ENCODE results near the gene MYL4. TPM values are rescaled to one million over a fixed set of nuclear protein-coding genes. Genes with fewer than 3 reads are reported as not detected.

MYL4 gene
- total and polyA plus RNA-seq, 5 donors from 2014 or later, result not detected

- Histone ChIP-seq H3K4me1 (ENCODE audit: control insufficient read depth, insufficient read depth, low read length, poor library complexity, severe bottlenecking) (peaks cover 46% of the 10 kb centered on the region), H3K9me3 (ENCODE audit: control insufficient read depth in 2 of 2, low read length in 2 of 2) (no peaks in the 10 kb centered on the region), H3K27me3 (ENCODE audit: control insufficient read depth, insufficient read depth, low read length) (no peaks in the 10 kb centered on the region), H3K4me3 (ENCODE audit: low read depth, low read length) (no peak overlapping the region), H3K27ac (ENCODE audit: insufficient read depth, low read length, poor library complexity, severe bottlenecking) (no peak overlapping the region), H3K36me3 (ENCODE audit: control insufficient read depth, insufficient read depth, low read length) (peaks cover 15% of the 10 kb centered on the region)
- Mint-ChIP-seq H3K4me3 (peak overlapping the region in 1 of 4 donors; percentile 12), H3K9me3 (no peaks in the 10 kb centered on the region), H3K27me3 (no peaks in the 10 kb centered on the region), H3K27ac (peak overlapping the region in 1 of 3 donors; percentile 65), H3K4me1 (peaks cover 51 to 75% (median 59%) of the 10 kb centered on the region in 4 donors), H3K36me3 (peaks cover 11% of the 10 kb centered on the region)
- no peak for ATAC-seq (ENCODE audit: low read depth in 2 of 2)
- no peak for DNase-seq
These were observed 24.5 kb upstream of the MYL4 start for GRCh38 chr17:47184681-47185080.

GRCh38 chr17:47188271-47188875, 20.8 kb upstream of the MYL4 start:
- peak overlapping the region; percentile 85 for H3K27ac ChIP-seq (ENCODE audit: insufficient read depth, low read length, poor library complexity, severe bottlenecking)
- H3K27ac Mint-ChIP-seq, result peak overlapping the region; percentile 92 to 96 (median 95)
- DNase-seq, result peak in 2 of 3 donors; percentile 22 to 38
- H3K4me3 ChIP-seq (ENCODE audit: low read depth, low read length), result peak overlapping the region; percentile 91
- no peak for ATAC-seq (ENCODE audit: low read depth in 2 of 2)
- peaks cover 0 to 2% (median 0%) of the 10 kb centered on the region in 7 donors for H3K9me3 Mint-ChIP-seq
- no peaks in the 10 kb centered on the region for H3K9me3 ChIP-seq (ENCODE audit: control insufficient read depth in 2 of 2, low read length in 2 of 2)
- peaks cover 49% of the 10 kb centered on the region for H3K4me1 ChIP-seq (ENCODE audit: control insufficient read depth, insufficient read depth, low read length, poor library complexity, severe bottlenecking)
- peaks cover 2% of the 10 kb centered on the region for H3K36me3 ChIP-seq (ENCODE audit: control insufficient read depth, insufficient read depth, low read length)
- no peaks in the 10 kb centered on the region for H3K27me3 Mint-ChIP-seq
- H3K27me3 ChIP-seq (ENCODE audit: control insufficient read depth, insufficient read depth, low read length), result no peaks in the 10 kb centered on the region
- peak overlapping the region; percentile 91 to 96 (median 96) for H3K4me3 Mint-ChIP-seq
- no peaks in the 10 kb centered on the region for H3K36me3 Mint-ChIP-seq
- H3K4me1 Mint-ChIP-seq, result peaks cover 34 to 67% (median 43%) of the 10 kb centered on the region in 4 donors

- peak within 1 kb of the TSS; percentile 91 for H3K4me3 ChIP-seq (ENCODE audit: low read depth, low read length)
- no peaks in the 10 kb centered on the region for H3K9me3 ChIP-seq (ENCODE audit: control insufficient read depth in 2 of 2, low read length in 2 of 2)
- peak within 1 kb of the TSS; percentile 92 to 96 (median 95) for H3K27ac Mint-ChIP-seq
- peaks cover 0 to 2% (median 0%) of the 10 kb centered on the region in 7 donors for H3K9me3 Mint-ChIP-seq
- no peaks in the 10 kb centered on the region for H3K36me3 Mint-ChIP-seq
- H3K27me3 Mint-ChIP-seq, result no peaks in the 10 kb centered on the region
- peak; percentile 96 for ATAC-seq (ENCODE audit: low read depth in 2 of 2)
- DNase-seq, result peak; percentile 99 to 100 (median 100)
- H3K27ac ChIP-seq (ENCODE audit: insufficient read depth, low read length, poor library complexity, severe bottlenecking), result peak within 1 kb of the TSS; percentile 85
- peaks cover 28 to 64% (median 39%) of the 10 kb centered on the region in 4 donors for H3K4me1 Mint-ChIP-seq
- H3K36me3 ChIP-seq (ENCODE audit: control insufficient read depth, insufficient read depth, low read length), result peaks cover 2% of the 10 kb centered on the region
- peak within 1 kb of the TSS; percentile 91 to 96 (median 96) for H3K4me3 Mint-ChIP-seq
- no peaks in the 10 kb centered on the region for H3K27me3 ChIP-seq (ENCODE audit: control insufficient read depth, insufficient read depth, low read length)
- H3K4me1 ChIP-seq (ENCODE audit: control insufficient read depth, insufficient read depth, low read length, poor library complexity, severe bottlenecking), result peaks cover 46% of the 10 kb centered on the region
These were observed 20.0 kb upstream of the MYL4 start, which contains the start of gene CDC27 for GRCh38 chr17:47188876-47189731. Gene CDC27 (minus strand): TSS chr17:47189295. CDS start chr17:47189172, 123 bp downstream.

- ATAC-seq (ENCODE audit: low read depth in 2 of 2) (no peak), DNase-seq (no peak)
- Mint-ChIP-seq H3K27ac (peak overlapping the region; percentile 92 to 96 (median 95)), H3K27me3 (peaks cover 6% of the 10 kb centered on the region), H3K4me3 (peak overlapping the region; percentile 91 to 96 (median 96)), H3K36me3 (peaks cover 5% of the 10 kb centered on the region), H3K9me3 (peaks cover 0 to 2% (median 0%) of the 10 kb centered on the region in 7 donors), H3K4me1 (peaks cover 22 to 60% (median 36%) of the 10 kb centered on the region in 4 donors)
- Histone ChIP-seq H3K4me3 (ENCODE audit: low read depth, low read length) (peak overlapping the region; percentile 91), H3K4me1 (ENCODE audit: control insufficient read depth, insufficient read depth, low read length, poor library complexity, severe bottlenecking) (peaks cover 40% of the 10 kb centered on the region), H3K9me3 (ENCODE audit: control insufficient read depth in 2 of 2, low read length in 2 of 2) (no peaks in the 10 kb centered on the region), H3K27me3 (ENCODE audit: control insufficient read depth, insufficient read depth, low read length) (no peaks in the 10 kb centered on the region), H3K36me3 (ENCODE audit: control insufficient read depth, insufficient read depth, low read length) (no peaks in the 10 kb centered on the region), H3K27ac (ENCODE audit: insufficient read depth, low read length, poor library complexity, severe bottlenecking) (peak overlapping the region; percentile 62)
These were observed 19.4 kb upstream of the MYL4 start for GRCh38 chr17:47189732-47190237.

GRCh38 chr17:47190243-47190642, 18.9 kb upstream of the MYL4 start:
- Mint-ChIP-seq H3K27me3 (peaks cover 6% of the 10 kb centered on the region), H3K27ac (peak overlapping the region in 2 of 3 donors; percentile 33 to 95), H3K36me3 (peaks cover 5% of the 10 kb centered on the region), H3K4me3 (peak overlapping the region; percentile 66 to 96 (median 94)), H3K9me3 (peaks cover 0 to 2% (median 0%) of the 10 kb centered on the region in 7 donors), H3K4me1 (peaks cover 21 to 57% (median 34%) of the 10 kb centered on the region in 4 donors)
- Histone ChIP-seq H3K27ac (ENCODE audit: insufficient read depth, low read length, poor library complexity, severe bottlenecking) (no peak overlapping the region), H3K4me1 (ENCODE audit: control insufficient read depth, insufficient read depth, low read length, poor library complexity, severe bottlenecking) (peaks cover 38% of the 10 kb centered on the region), H3K9me3 (ENCODE audit: control insufficient read depth in 2 of 2, low read length in 2 of 2) (no peaks in the 10 kb centered on the region), H3K4me3 (ENCODE audit: low read depth, low read length) (no peak overlapping the region), H3K36me3 (ENCODE audit: control insufficient read depth, insufficient read depth, low read length) (no peaks in the 10 kb centered on the region), H3K27me3 (ENCODE audit: control insufficient read depth, insufficient read depth, low read length) (no peaks in the 10 kb centered on the region)
- ATAC-seq (ENCODE audit: low read depth in 2 of 2) (no peak), DNase-seq (no peak)

- H3K9me3 ChIP-seq (ENCODE audit: control insufficient read depth in 2 of 2, low read length in 2 of 2), result no peaks in the 10 kb centered on the region
- H3K4me3 ChIP-seq (ENCODE audit: low read depth, low read length), result no peak overlapping the region
- Mint-ChIP-seq H3K36me3 (peaks cover 5% of the 10 kb centered on the region), H3K27me3 (peaks cover 6% of the 10 kb centered on the region), H3K27ac (peak overlapping the region in 2 of 3 donors; percentile 72 to 95), H3K9me3 (peaks cover 0 to 2% (median 0%) of the 10 kb centered on the region in 7 donors), H3K4me1 (peaks cover 18 to 52% (median 33%) of the 10 kb centered on the region in 4 donors), H3K4me3 (peak overlapping the region in 1 of 4 donors; percentile 91)
- H3K36me3 ChIP-seq (ENCODE audit: control insufficient read depth, insufficient read depth, low read length), result no peaks in the 10 kb centered on the region
- H3K27ac ChIP-seq (ENCODE audit: insufficient read depth, low read length, poor library complexity, severe bottlenecking), result no peak overlapping the region
- H3K4me1 ChIP-seq (ENCODE audit: control insufficient read depth, insufficient read depth, low read length, poor library complexity, severe bottlenecking), result peaks cover 35% of the 10 kb centered on the region
- DNase-seq (no peak), ATAC-seq (ENCODE audit: low read depth in 2 of 2) (no peak)
- H3K27me3 ChIP-seq (ENCODE audit: control insufficient read depth, insufficient read depth, low read length), result no peaks in the 10 kb centered on the region
These were observed 18.4 kb upstream of the MYL4 start for GRCh38 chr17:47190770-47191169.

- Mint-ChIP-seq H3K36me3 (peaks cover 5% of the 10 kb centered on the region), H3K9me3 (peaks cover 0 to 2% (median 0%) of the 10 kb centered on the region in 7 donors), H3K27me3 (peaks cover 13% of the 10 kb centered on the region), H3K27ac (no peak overlapping the region), H3K4me3 (peak overlapping the region in 1 of 4 donors; percentile 60), H3K4me1 (peaks cover 7 to 37% (median 21%) of the 10 kb centered on the region in 4 donors)
- Histone ChIP-seq H3K4me3 (ENCODE audit: low read depth, low read length) (no peak overlapping the region), H3K4me1 (ENCODE audit: control insufficient read depth, insufficient read depth, low read length, poor library complexity, severe bottlenecking) (peaks cover 21% of the 10 kb centered on the region), H3K27ac (ENCODE audit: insufficient read depth, low read length, poor library complexity, severe bottlenecking) (no peak overlapping the region), H3K27me3 (ENCODE audit: control insufficient read depth, insufficient read depth, low read length) (peaks cover under 1% of the 10 kb centered on the region), H3K36me3 (ENCODE audit: control insufficient read depth, insufficient read depth, low read length) (no peaks in the 10 kb centered on the region), H3K9me3 (ENCODE audit: control insufficient read depth in 2 of 2, low read length in 2 of 2) (no peaks in the 10 kb centered on the region)
- peak in 2 of 3 donors; percentile 8 to 26 for DNase-seq
- no peak for ATAC-seq (ENCODE audit: low read depth in 2 of 2)
These were observed 16.6 kb upstream of the MYL4 start for GRCh38 chr17:47192554-47192953.
